HepG2 (cell line): Measurements from ENCODE around the gene SPPL3. TPM values are rescaled to one million over a fixed set of nuclear protein-coding genes. Genes with fewer than 3 reads are reported as not detected.

ENCODE experiments used
- AKAP8 ChIP-seq: sonication (generic); formaldehyde crosslinking; IDR thresholded peaks from 2 replicates; pipeline ENCODE4 v1.5.1; 2020; ENCODE audit warnings: mild to moderate bottlenecking, missing genetic modification reagents
- ARNT ChIP-seq: fragments of 450-650 bp; IDR thresholded peaks from 2 replicates; pipeline ENCODE4 v1.6.1; 2017
- CEBPG ChIP-seq: IDR thresholded peaks from 2 replicates; pipeline ENCODE4 v1.6.1; 2016
- ELF3 ChIP-seq: IDR thresholded peaks from 2 replicates; pipeline ENCODE4 v1.6.1; 2016; ENCODE audit warnings: missing genetic modification reagents, missing compliant biosample characterization
- ERF ChIP-seq: IDR thresholded peaks from 2 replicates; pipeline ENCODE4 v1.6.1; 2018; ENCODE audit warnings: missing biosample characterization, missing genetic modification reagents
- HNRNPL ChIP-seq: fragments of 200-400 bp; formaldehyde crosslinking; IDR thresholded peaks from 2 replicates; pipeline ENCODE4 v1.6.1; 2017; ENCODE audit warnings: mild to moderate bottlenecking, low read depth, low read length
- KMT2B ChIP-seq: IDR thresholded peaks from 2 replicates; pipeline ENCODE4 v1.6.1; 2016; ENCODE audit warnings: missing genetic modification reagents, missing compliant biosample characterization
- MTF1 ChIP-seq: sonication (generic); formaldehyde crosslinking; IDR thresholded peaks from 2 replicates; pipeline ENCODE4 v1.5.0; 2020; ENCODE audit warnings: missing genetic modification reagents
- NFATC3 ChIP-seq: sonication (generic); formaldehyde crosslinking; IDR thresholded peaks from 2 replicates; pipeline ENCODE4 v1.5.1; 2020; ENCODE audit warnings: mild to moderate bottlenecking, missing genetic modification reagents
- NR2F6 ChIP-seq, 2 experiments: IDR thresholded peaks; 2 replicates each; pipeline ENCODE4 v1.6.1; 2016; ENCODE audit warnings: antibody characterized with exemption in 1 of 2, mild to moderate bottlenecking in 1 of 2
- PHF5A ChIP-seq: IDR thresholded peaks from one replicate; pipeline ENCODE4 v1.6.1; 2018; ENCODE audit warnings: low read depth, missing genetic modification reagents; ENCODE audit not compliant: unreplicated experiment
- PITX1 ChIP-seq: sonication (generic); formaldehyde crosslinking; IDR thresholded peaks from 2 replicates; pipeline ENCODE4 v1.5.1; 2020; ENCODE audit warnings: mild to moderate bottlenecking, missing genetic modification reagents
- REXO4 ChIP-seq: sonication (generic); formaldehyde crosslinking; IDR thresholded peaks from 2 replicates; pipeline ENCODE4 v1.8.0; 2022; ENCODE audit warnings: missing genetic modification reagents, mild to moderate bottlenecking, borderline replicate concordance
- SALL1 ChIP-seq: sonication (generic); formaldehyde crosslinking; IDR thresholded peaks from 2 replicates; pipeline ENCODE4 v1.8.0; 2022; ENCODE audit warnings: mild to moderate bottlenecking, missing genetic modification reagents
- SMAD1 ChIP-seq: sonication (generic); formaldehyde crosslinking; IDR thresholded peaks from 2 replicates; pipeline ENCODE4 v1.4.0; 2020; ENCODE audit warnings: missing genetic modification reagents, low read depth, mild to moderate bottlenecking, borderline replicate concordance
- SOX5 ChIP-seq: IDR thresholded peaks from 2 replicates; pipeline ENCODE4 v1.6.1; 2016; ENCODE audit warnings: borderline replicate concordance
- SP1 ChIP-seq, 2 experiments: fragments of 450-650 bp in 1 of 2; sonication (generic) in 1 of 2; formaldehyde crosslinking in 1 of 2; IDR thresholded peaks; 2 replicates each; pipeline versions ENCODE4 v1.4.0 to v1.6.1; 2016 to 2020; ENCODE audit warnings: missing genetic modification reagents in 1 of 2
- THYN1 ChIP-seq: sonication (generic); formaldehyde crosslinking; IDR thresholded peaks from 2 replicates; pipeline ENCODE4 v1.8.1; 2023; ENCODE audit warnings: low read depth, mild to moderate bottlenecking, moderate library complexity, missing genetic modification reagents, borderline replicate concordance
- ZNF205 ChIP-seq: IDR thresholded peaks from 2 replicates; pipeline ENCODE4 v1.6.1; 2018; ENCODE audit warnings: missing biosample characterization, missing genetic modification reagents
- ZNF460 ChIP-seq: sonication (generic); formaldehyde crosslinking; IDR thresholded peaks from 2 replicates; pipeline ENCODE4 v1.5.1; 2020; ENCODE audit warnings: missing genetic modification reagents, mild to moderate bottlenecking, borderline replicate concordance
- ZNF547 ChIP-seq: sonication (generic); formaldehyde crosslinking; IDR thresholded peaks from 2 replicates; pipeline ENCODE4 v1.5.1; 2020; ENCODE audit warnings: mild to moderate bottlenecking, missing genetic modification reagents
- ZNF564 ChIP-seq: sonication (generic); formaldehyde crosslinking; IDR thresholded peaks from 2 replicates; pipeline ENCODE4 v1.8.1; 2023; ENCODE audit warnings: mild to moderate bottlenecking, missing genetic modification reagents
- ZNF83 ChIP-seq: sonication (generic); formaldehyde crosslinking; IDR thresholded peaks from 2 replicates; pipeline ENCODE4 v1.4.0; 2020; ENCODE audit warnings: missing genetic modification reagents, mild to moderate bottlenecking, borderline replicate concordance
- ZSCAN29 ChIP-seq: sonication (generic); formaldehyde crosslinking; conservative IDR thresholded peaks from 2 replicates; pipeline ENCODE4 v1.4.0; 2020; ENCODE audit warnings: mild to moderate bottlenecking, missing genetic modification reagents
- polyA plus RNA-seq, 8 experiments: library from polyadenylated mRNA; depleted of rRNA in 3 of 8; stranded (reverse) in 7 of 8; unstranded in 1 of 8; fragments of >200 nt; fragmentation: Illumina TruSeq in 4 of 8; extraction: Trizol in 4 of 8; gene quantifications; 2 replicates each; pipeline versions ENCODE4 v1.2.1 to v1.2.3, GENCODE V29; 2011 to 2016; ENCODE audit warnings: low read depth in 4 of 8, missing spikeins in 1 of 8, mixed read lengths in 1 of 8; ENCODE audit not compliant: insufficient read depth in 1 of 8
- total RNA-seq, 5 experiments: library from RNA; depleted of rRNA; stranded (reverse); fragments of >200 nt; fragmentation: Illumina TruSeq; extraction: Trizol; gene quantifications; 2 replicates each; pipeline ENCODE4 v1.2.3, GENCODE V29; 2016; ENCODE audit warnings: low read depth in 1 of 5
- TF ChIP-seq, protein P1 (sequence below): IDR thresholded peaks from 2 replicates; pipeline ENCODE4 v1.6.1; 2016; ENCODE audit warnings: missing compliant biosample characterization, missing genetic modification reagents, borderline replicate concordance
- TF ChIP-seq, protein P2 (sequence below): sonication (generic); formaldehyde crosslinking; IDR thresholded peaks from 2 replicates; pipeline ENCODE4 v1.4.0; 2020; ENCODE audit warnings: missing genetic modification reagents
- TF ChIP-seq, protein P3 (sequence below): sonication (generic); formaldehyde crosslinking; IDR thresholded peaks from 2 replicates; pipeline ENCODE4 v1.5.0; 2020; ENCODE audit warnings: missing genetic modification reagents

Gene SPPL3
- total and polyA plus RNA-seq, 2 of the 13 experiments (the other 11 are each of a cell fraction or from before 2014, with no cell fraction given), result 8.9 to 9.1 TPM

DNA sequence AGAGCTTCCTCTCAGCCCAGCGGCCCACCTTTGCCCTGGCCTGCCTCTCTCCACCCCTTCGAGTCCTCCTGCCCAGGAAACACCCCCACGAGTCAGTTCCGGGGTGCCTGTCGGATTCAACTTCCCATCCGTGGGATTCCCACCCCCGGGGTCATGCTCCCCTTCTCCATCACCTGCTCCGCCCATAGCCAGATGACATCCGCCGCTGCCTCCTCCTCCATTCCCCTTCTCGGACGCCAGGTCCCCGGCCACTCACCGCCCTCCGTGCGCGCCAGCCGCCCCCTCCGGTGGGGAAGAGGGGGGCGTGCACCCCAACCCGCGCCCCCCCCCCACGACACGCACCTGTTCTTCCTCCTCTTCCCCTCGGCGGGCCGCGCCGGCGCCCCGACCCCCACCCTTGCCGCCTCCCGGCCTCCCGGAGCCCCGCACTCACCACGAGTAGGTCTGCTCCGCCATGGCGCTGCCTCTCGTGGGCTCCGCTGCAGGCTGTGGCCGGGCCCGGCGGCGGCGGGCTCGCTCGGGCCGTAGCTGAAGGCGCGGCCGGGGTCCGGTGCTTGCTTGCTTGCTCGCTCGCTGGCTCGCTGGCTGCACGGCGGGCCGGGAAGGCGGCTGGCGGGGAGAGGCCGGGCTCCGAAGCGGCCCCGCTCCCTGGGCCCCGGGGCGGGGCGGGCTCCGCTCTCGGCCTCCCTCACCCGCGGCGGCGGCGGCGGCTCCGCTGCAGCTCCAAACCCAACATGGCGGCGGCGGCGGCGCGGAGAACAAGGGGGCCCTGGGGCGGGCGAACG, 554 bp downstream of the SPPL3 start (continued):
- TF ChIP-seq CEBPG (no peak), NFATC3 (CRISPR knock-in tag) (no peak), KMT2B (CRISPR knock-in tag) (peak; percentile 51; the same call in 1 of the 2 replicates), MTF1 (CRISPR knock-in tag) (no peak), PHF5A (no peak), SP1 (IDR thresholded peaks at IDR 0.05) (no peak), SP1 (CRISPR knock-in tag; IDR thresholded peaks at IDR 0.05) (no peak), NR2F6 (IDR thresholded peaks at IDR 0.05) (no peak), NR2F6 (CRISPR knock-in tag; IDR thresholded peaks at IDR 0.05) (peak; percentile 50), ZNF547 (CRISPR knock-in tag) (no peak), THYN1 (CRISPR knock-in tag) (no peak), SALL1 (CRISPR knock-in tag) (peak; percentile 53), ZNF83 (CRISPR knock-in tag) (no peak), ZSCAN29 (CRISPR knock-in tag) (no peak), ERF (CRISPR knock-in tag) (no peak), REXO4 (CRISPR knock-in tag) (no peak), SMAD1 (CRISPR knock-in tag) (0 out of 2 replicates have a peak, but pooled peaks have one; percentile 12), AKAP8 (CRISPR knock-in tag) (no peak), SOX5 (CRISPR knock-in tag) (no peak), ELF3 (CRISPR knock-in tag) (no peak), ZNF564 (CRISPR knock-in tag) (no peak), ARNT (no peak), ZNF205 (CRISPR knock-in tag) (0 out of 2 replicates have a peak, but pooled peaks have one; percentile 38), HNRNPL (no peak), ZNF460 (CRISPR knock-in tag) (no peak), PITX1 (0 out of 2 replicates have a peak, but pooled peaks have one; percentile 31)
- TF ChIP-seq, protein P1, sequence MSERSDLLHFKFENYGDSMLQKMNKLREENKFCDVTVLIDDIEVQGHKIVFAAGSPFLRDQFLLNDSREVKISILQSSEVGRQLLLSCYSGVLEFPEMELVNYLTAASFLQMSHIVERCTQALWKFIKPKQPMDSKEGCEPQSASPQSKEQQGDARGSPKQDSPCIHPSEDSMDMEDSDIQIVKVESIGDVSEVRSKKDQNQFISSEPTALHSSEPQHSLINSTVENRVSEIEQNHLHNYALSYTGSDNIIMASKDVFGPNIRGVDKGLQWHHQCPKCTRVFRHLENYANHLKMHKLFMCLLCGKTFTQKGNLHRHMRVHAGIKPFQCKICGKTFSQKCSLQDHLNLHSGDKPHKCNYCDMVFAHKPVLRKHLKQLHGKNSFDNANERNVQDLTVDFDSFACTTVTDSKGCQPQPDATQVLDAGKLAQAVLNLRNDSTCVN (CRISPR knock-in tag), result no peak
- TF ChIP-seq, protein P2, sequence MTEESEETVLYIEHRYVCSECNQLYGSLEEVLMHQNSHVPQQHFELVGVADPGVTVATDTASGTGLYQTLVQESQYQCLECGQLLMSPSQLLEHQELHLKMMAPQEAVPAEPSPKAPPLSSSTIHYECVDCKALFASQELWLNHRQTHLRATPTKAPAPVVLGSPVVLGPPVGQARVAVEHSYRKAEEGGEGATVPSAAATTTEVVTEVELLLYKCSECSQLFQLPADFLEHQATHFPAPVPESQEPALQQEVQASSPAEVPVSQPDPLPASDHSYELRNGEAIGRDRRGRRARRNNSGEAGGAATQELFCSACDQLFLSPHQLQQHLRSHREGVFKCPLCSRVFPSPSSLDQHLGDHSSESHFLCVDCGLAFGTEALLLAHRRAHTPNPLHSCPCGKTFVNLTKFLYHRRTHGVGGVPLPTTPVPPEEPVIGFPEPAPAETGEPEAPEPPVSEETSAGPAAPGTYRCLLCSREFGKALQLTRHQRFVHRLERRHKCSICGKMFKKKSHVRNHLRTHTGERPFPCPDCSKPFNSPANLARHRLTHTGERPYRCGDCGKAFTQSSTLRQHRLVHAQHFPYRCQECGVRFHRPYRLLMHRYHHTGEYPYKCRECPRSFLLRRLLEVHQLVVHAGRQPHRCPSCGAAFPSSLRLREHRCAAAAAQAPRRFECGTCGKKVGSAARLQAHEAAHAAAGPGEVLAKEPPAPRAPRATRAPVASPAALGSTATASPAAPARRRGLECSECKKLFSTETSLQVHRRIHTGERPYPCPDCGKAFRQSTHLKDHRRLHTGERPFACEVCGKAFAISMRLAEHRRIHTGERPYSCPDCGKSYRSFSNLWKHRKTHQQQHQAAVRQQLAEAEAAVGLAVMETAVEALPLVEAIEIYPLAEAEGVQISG (CRISPR knock-in tag), result no peak; the same call in 1 of the 2 replicates
- TF ChIP-seq, protein P3, sequence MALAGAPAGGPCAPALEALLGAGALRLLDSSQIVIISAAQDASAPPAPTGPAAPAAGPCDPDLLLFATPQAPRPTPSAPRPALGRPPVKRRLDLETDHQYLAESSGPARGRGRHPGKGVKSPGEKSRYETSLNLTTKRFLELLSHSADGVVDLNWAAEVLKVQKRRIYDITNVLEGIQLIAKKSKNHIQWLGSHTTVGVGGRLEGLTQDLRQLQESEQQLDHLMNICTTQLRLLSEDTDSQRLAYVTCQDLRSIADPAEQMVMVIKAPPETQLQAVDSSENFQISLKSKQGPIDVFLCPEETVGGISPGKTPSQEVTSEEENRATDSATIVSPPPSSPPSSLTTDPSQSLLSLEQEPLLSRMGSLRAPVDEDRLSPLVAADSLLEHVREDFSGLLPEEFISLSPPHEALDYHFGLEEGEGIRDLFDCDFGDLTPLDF (CRISPR knock-in tag), result no peak
